ENCODE results near the gene ROS1. TPM values are rescaled to one million over a fixed set of nuclear protein-coding genes. Genes with fewer than 3 reads are reported as not detected.
"Not testable (repeated sequence)": the region's sequence is repeated elsewhere in the genome, so short reads cannot be mapped to it uniquely, and the experiment has no call there.

Gene ROS1
- 0.18 TPM in 1 of 2 replicates, not detected in the other for total RNA-seq (ENCODE audit: low replicate concordance)

DNA sequence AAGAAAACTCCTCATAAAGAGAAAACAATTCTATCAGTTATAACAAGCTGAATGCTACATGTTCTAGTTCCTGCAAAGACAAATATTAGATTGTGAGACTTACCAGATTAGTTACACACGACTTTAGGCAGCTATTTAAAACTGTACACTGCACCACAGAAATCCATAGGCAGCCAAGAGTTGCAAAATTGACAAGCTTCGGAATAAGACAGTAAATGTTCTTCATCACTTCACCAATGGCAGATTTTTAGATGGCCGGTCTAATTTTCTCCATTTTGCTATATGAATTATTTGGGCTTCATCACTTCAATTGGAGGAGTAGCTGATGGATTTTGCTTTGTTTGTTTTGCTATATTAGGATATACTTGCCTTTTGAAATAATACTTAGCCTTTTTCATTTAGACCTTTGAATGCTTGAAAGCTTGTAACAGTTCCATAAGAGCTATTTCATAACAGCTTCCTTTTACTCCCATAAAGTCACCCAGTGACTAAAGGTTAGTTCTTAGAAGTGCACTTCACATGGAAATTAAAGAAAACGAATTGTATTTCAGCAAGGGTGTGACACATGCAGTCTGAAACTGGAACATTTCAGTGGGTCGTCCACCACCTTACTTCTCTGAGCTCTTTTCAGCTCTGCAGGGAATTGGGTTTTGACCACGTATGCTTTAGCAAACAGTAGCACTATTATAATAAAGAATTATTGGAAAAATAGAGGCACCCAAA, at the start of gene ROS1:
ROS1 (minus strand) TSS at position 512 of the 723 bp plus-strand sequence; CDS start at position 226, 286 bp downstream.
- DNase-seq (ENCODE audit: low read depth), result no peak
- TF ChIP-seq, protein P1, sequence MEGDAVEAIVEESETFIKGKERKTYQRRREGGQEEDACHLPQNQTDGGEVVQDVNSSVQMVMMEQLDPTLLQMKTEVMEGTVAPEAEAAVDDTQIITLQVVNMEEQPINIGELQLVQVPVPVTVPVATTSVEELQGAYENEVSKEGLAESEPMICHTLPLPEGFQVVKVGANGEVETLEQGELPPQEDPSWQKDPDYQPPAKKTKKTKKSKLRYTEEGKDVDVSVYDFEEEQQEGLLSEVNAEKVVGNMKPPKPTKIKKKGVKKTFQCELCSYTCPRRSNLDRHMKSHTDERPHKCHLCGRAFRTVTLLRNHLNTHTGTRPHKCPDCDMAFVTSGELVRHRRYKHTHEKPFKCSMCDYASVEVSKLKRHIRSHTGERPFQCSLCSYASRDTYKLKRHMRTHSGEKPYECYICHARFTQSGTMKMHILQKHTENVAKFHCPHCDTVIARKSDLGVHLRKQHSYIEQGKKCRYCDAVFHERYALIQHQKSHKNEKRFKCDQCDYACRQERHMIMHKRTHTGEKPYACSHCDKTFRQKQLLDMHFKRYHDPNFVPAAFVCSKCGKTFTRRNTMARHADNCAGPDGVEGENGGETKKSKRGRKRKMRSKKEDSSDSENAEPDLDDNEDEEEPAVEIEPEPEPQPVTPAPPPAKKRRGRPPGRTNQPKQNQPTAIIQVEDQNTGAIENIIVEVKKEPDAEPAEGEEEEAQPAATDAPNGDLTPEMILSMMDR (IDR thresholded peaks at IDR 0.05; ENCODE audit: insufficient read depth, low read length), result no peak
- no peak within 1 kb of the TSS for H3K4me3 ChIP-seq (ENCODE audit: low read depth, low read length)

DNA sequence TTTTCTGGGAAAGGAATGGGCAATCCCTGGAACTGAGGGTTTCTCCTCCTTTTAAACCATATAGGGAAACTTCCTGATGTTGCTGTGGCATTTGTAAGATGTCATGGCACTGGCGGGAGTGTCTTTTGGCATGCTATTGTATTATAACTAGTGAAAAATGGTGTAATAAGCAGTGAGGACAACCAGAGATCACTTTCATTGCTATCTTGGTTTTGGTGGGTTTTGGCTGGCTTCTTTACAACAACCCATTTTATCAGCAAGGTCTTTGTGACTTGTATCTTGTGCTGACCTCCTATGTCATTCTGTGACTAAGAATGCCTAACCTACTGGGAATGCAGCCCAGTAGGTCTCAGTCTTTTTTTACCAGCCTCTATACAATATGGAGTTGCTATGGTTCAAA, 47.7 kb upstream of the ROS1 start:
- H3K4me3 ChIP-seq (ENCODE audit: low read depth, low read length), result no peak overlapping the region
- TF ChIP-seq, protein P1 (IDR thresholded peaks at IDR 0.05; ENCODE audit: insufficient read depth, low read length), result no peak
- DNase-seq (ENCODE audit: low read depth), result peak; percentile 55

DNA sequence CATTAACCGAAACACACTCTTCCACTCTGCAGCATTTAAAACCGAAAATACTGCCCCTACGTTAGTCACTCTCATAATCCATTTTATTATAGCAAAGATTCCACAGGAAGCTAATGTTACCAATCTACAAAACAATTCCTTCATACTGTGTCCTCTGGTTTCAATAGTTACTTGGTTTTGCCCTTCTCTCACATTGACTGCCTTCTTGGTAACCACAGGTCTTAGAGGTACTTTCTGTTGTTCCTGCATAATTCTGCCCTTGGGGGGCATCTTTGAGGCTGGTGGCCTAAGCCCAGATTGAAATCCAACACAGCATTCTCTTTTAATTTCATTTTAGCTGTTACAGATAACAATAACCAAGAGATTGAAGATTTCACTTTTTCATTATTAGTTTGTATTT, 46.9 kb upstream of the ROS1 start:
- DNase-seq (ENCODE audit: low read depth), result no peak
- no peak overlapping the region for H3K4me3 ChIP-seq (ENCODE audit: low read depth, low read length)
- TF ChIP-seq, protein P1 (IDR thresholded peaks at IDR 0.05; ENCODE audit: insufficient read depth, low read length), result no peak

DNA sequence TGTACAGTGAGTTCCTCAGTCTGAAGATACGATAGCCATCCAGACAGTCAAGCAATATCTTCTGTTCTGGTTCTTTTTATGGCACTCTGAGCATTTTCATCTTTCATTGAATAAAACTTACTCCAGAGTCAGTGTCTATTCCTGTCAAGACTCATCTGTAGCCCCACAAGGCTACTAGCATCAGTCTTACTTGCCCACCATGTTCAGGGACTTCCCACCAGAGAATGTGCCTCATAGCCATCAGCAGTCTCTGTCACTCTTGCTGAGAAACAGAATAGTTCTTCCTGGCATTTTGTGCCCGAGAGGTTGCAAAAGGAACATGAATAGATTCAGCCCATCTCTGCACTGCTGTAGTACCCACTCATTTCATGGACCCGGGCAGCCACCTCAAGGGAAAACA, 44.0 kb upstream of the ROS1 start:
- TF ChIP-seq, protein P1 (IDR thresholded peaks at IDR 0.05; ENCODE audit: insufficient read depth, low read length), result no peak
- DNase-seq (ENCODE audit: low read depth), result no peak
- no peak overlapping the region for H3K4me3 ChIP-seq (ENCODE audit: low read depth, low read length)

DNA sequence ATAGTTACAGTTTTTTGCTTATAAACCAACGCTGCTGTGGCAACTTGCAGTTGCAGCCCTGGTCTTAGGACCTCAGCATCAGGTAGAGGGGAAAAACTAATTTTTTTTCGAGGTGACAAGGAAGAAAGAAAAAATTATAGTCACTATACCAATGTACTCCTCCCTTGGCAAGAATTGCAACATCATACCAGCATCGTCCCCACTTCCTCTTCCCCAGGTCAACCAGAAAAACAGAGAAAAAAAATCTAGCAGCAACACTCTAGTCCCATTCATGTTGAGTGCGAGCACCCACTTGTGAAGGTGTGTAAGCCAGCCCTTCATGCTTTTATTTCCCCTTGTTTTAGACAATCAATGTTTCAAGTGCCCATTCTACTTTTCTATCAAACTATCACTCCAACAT, 43.6 kb upstream of the ROS1 start:
- no peak for DNase-seq (ENCODE audit: low read depth)
- TF ChIP-seq, protein P1 (IDR thresholded peaks at IDR 0.05; ENCODE audit: insufficient read depth, low read length), result no peak

DNA sequence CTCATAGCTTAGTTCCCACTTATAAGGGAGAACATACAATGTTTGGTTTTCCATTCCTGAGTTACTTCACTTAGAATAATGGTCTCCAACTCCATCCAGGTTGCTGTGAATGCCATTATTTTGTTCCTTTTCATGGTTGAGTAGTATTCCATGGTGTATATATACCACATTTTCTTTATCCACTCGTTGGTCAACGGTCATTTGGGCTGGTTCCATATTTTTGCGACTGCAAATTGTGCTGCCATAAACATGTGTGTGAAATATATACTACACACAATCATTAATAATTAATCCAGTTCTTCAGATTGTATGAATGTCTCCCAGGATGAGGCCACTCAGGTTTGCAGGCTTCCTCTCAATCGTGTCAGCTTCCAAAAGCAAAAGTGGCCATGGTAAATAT, 42.8 kb upstream of the ROS1 start:
- not testable (repeated sequence) for DNase-seq (ENCODE audit: low read depth)

More for the DNA sequence above, 43.6 kb upstream of the ROS1 start:
- no peak overlapping the region for H3K4me3 ChIP-seq (ENCODE audit: low read depth, low read length)

DNA sequence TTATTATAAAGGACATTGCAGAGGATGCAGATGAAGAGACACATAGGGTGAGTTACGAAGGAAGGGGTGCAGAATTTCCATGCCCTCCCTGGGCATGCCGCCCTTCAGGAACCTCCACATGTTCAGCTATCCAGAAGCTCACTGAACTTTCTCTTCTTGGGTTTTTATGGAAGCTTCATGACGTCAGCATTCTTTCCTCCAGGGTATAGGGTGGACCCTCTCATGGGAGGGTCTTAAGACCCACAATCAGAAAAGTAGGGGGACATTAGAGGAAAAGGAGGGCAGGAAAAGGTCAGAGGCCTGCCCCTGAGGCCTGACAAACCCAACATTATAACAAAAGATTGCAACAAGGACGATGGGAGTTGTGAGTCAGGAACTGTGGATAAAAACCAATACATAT, 42.1 kb upstream of the ROS1 start:
- DNase-seq (ENCODE audit: low read depth), result no peak
- TF ChIP-seq, protein P1 (IDR thresholded peaks at IDR 0.05; ENCODE audit: insufficient read depth, low read length), result no peak

More for the DNA sequence above, 42.8 kb upstream of the ROS1 start:
- H3K4me3 ChIP-seq (ENCODE audit: low read depth, low read length), result not testable (repeated sequence)

More for the DNA sequence above, 42.1 kb upstream of the ROS1 start:
- H3K4me3 ChIP-seq (ENCODE audit: low read depth, low read length), result no peak overlapping the region
